GM12878 (cell line): ENCODE data around the gene SIVA1. TPM values are rescaled to one million over a fixed set of nuclear protein-coding genes. Genes with fewer than 3 reads are reported as not detected.
A peak's percentile ranks its signal among the peaks of the same experiment; 100 is the strongest.

Experiments used
- ATAC-seq: fragments of 200-7000 bp; cut with Tn5 transposase; 3 replicates; pipeline ENCODE4 v1.9.1; 2020; ENCODE audit warnings: mild to moderate bottlenecking, moderate library complexity
- BruUV-seq: library from RNA; stranded (reverse); fragments of 400-500 nt; replicated peaks from 2 replicates; lab custom pipeline; 2021; lab: Mats Ljungman, UMichigan
- CTCF ChIA-PET: fragments of 300-600 bp; sonication (Branson Sonifier 250); formaldehyde crosslinking; extraction: SDS; loops from one replicate; lab custom pipeline; 2021; ENCODE audit warnings: inconsistent platforms; lab: Yijun Ruan, JAX
- POLR2A ChIA-PET: fragments of 350-600 bp; formaldehyde crosslinking; extraction: SDS; loops from one replicate; lab custom pipeline; 2021; ENCODE audit warnings: inconsistent platforms; lab: Charles Lee
- RAD21 ChIA-PET: fragments of 300-600 bp; sonication (Branson Sonifier 250); formaldehyde crosslinking; loops from one replicate; lab custom pipeline; 2023; ENCODE audit warnings: antibody characterized with exemption; ENCODE audit not compliant: unreplicated experiment; lab: Charles Lee
- SMC1A ChIA-PET: fragments of 300-600 bp; sonication (Branson Sonifier 250); formaldehyde crosslinking; loops from one replicate; lab custom pipeline; 2023; ENCODE audit not compliant: unreplicated experiment, uncharacterized antibody; lab: Charles Lee
- DNase-seq: peaks from one replicate; pipeline ENCODE4 v3.0.0-alpha.2; 2011; ENCODE audit warnings: low read depth, low spot score
- FAIRE-seq: peaks from 3 replicates; lab custom pipeline; 2011; peaks lifted over from hg19 to GRCh38; lab: Jason Lieb, UNC
- H2AFZ ChIP-seq: 2 replicates; pipeline ENCODE4 v1.6.0; 2011; ENCODE audit warnings: low read depth, low read length, control low read depth; ENCODE audit not compliant: control insufficient read depth
- H3K27ac ChIP-seq: 2 replicates; pipeline ENCODE4 v1.5.1; 2011; ENCODE audit warnings: control low read depth; ENCODE audit not compliant: control insufficient read depth, insufficient read depth
- H3K27me3 ChIP-seq, 2 experiments: replicated peaks in 1 of 2; 2 replicates each; pipeline versions ENCODE4 v1.6.0 to v1.6.1; 2011; ENCODE audit warnings: low read length in 1 of 2; ENCODE audit not compliant: control insufficient read depth in 2 of 2, insufficient read depth in 2 of 2
- H3K36me3 ChIP-seq, 2 experiments: 2 replicates each; pipeline ENCODE4 v1.5.1; 2011; ENCODE audit warnings: low read length in 1 of 2; ENCODE audit not compliant: control insufficient read depth in 2 of 2, insufficient read depth in 2 of 2
- H3K4me1 ChIP-seq: 2 replicates; pipeline ENCODE4 v1.6.1; 2011; ENCODE audit warnings: mild to moderate bottlenecking, low read length, moderate library complexity, mixed read lengths; ENCODE audit not compliant: control insufficient read depth, insufficient read depth
- H3K4me2 ChIP-seq: 2 replicates; pipeline ENCODE4 v1.6.0; 2011; ENCODE audit warnings: control low read depth; ENCODE audit not compliant: control insufficient read depth, insufficient read depth
- H3K4me3 ChIP-seq: fragments of 200-600 bp; sonication (generic); 2 replicates; pipeline ENCODE4 v1.5.1; 2016
- H3K79me2 ChIP-seq: 2 replicates; pipeline ENCODE4 v1.6.0; 2011; ENCODE audit warnings: low read length; ENCODE audit not compliant: control insufficient read depth, insufficient read depth
- H3K9ac ChIP-seq: 2 replicates; pipeline ENCODE4 v1.8.0; 2011; ENCODE audit warnings: low read length, control low read depth, mixed read lengths; ENCODE audit not compliant: control insufficient read depth, insufficient read depth
- H3K9me3 ChIP-seq: replicated peaks from 3 replicates; pipeline ENCODE4 v1.5.1; 2011; ENCODE audit warnings: mild to moderate bottlenecking, low read length; ENCODE audit not compliant: control insufficient read depth, insufficient read depth
- H4K20me1 ChIP-seq: 2 replicates; pipeline ENCODE4 v1.6.0; 2011; ENCODE audit not compliant: control insufficient read depth, insufficient read depth
- CHD4 ChIP-seq: fragments of 200-600 bp; sonication (generic); IDR thresholded peaks from 2 replicates; pipeline ENCODE4 v1.6.1; 2016; ENCODE audit warnings: mild to moderate bottlenecking
- CTCF ChIP-seq, 3 experiments: IDR thresholded peaks in 2 of 3; conservative IDR thresholded peaks in 1 of 3; 2 replicates each; pipeline ENCODE4 v1.5.1; 2011; ENCODE audit warnings: low read depth in 3 of 3, low read length in 3 of 3, mild to moderate bottlenecking in 3 of 3, control low read depth in 2 of 3, moderate library complexity in 2 of 3, inconsistent platforms in 1 of 3, mixed read lengths in 1 of 3; ENCODE audit not compliant: control insufficient read depth in 2 of 3, insufficient read depth in 1 of 3; ENCODE audit errors: extremely low read depth in 1 of 3
- EED ChIP-seq: sonication (generic); IDR thresholded peaks from 2 replicates; pipeline ENCODE4 v1.6.1; 2016; ENCODE audit warnings: antibody characterized with exemption, low read depth
- EGR1 ChIP-seq, 2 experiments: IDR thresholded peaks; 1 replicate in 1 of 2; 2 replicates in 1 of 2; pipeline ENCODE4 v1.6.1; 2011 to 2012; ENCODE audit warnings: low read depth in 2 of 2, low read length in 2 of 2, borderline replicate concordance in 1 of 2, mild to moderate bottlenecking in 1 of 2, moderate library complexity in 1 of 2
- ETV6 ChIP-seq, 2 experiments: fragments of 450-650 bp in 1 of 2; IDR thresholded peaks in 1 of 2; conservative IDR thresholded peaks in 1 of 2; 2 replicates each; pipeline ENCODE4 v1.6.1; 2014; ENCODE audit warnings: antibody characterized with exemption in 1 of 2, borderline replicate concordance in 1 of 2, low read depth in 1 of 2, mild to moderate bottlenecking in 1 of 2, moderate library complexity in 1 of 2
- KDM1A ChIP-seq: fragments of 200-600 bp; sonication (generic); IDR thresholded peaks from 2 replicates; pipeline ENCODE4 v1.6.1; 2016; ENCODE audit warnings: borderline replicate concordance
- NFXL1 ChIP-seq: fragments of 450-650 bp; IDR thresholded peaks from 2 replicates; pipeline ENCODE4 v1.6.1; 2017; ENCODE audit warnings: antibody characterized with exemption, mild to moderate bottlenecking, borderline replicate concordance
- PML ChIP-seq: IDR thresholded peaks from 2 replicates; pipeline ENCODE4 v1.6.1; 2012; ENCODE audit warnings: low read length, inconsistent platforms
- RB1 ChIP-seq: fragments of 450-650 bp; formaldehyde crosslinking; IDR thresholded peaks from 2 replicates; pipeline ENCODE4 v1.6.1; 2017; ENCODE audit warnings: mild to moderate bottlenecking, borderline replicate concordance
- YY1 ChIP-seq: IDR thresholded peaks from 2 replicates; pipeline ENCODE4 v1.6.1; 2011; ENCODE audit warnings: low read depth, mild to moderate bottlenecking, low read length
- whole genome bisulfite sequencing: methylation state at CpG from one replicate; pipeline ENCODE4 v1.1.6; 2016; ENCODE audit warnings: low lambda C conversion rate; ENCODE audit not compliant: insufficient replicate concordance, insufficient coverage; ENCODE audit errors: missing lambda C conversion rate; 5-methylcytosine and 5-hydroxymethylcytosine counted together
- in situ Hi-C: fragments of 300-500 bp; cut with MboI; formaldehyde crosslinking; loops from 9 replicates; pipeline ENCODE4 v1.14.3; 2018; ENCODE audit warnings: mixed read lengths
- intact Hi-C: fragments of 100-400 bp; cut with micrococcal nuclease; formaldehyde crosslinking; loops from one replicate; pipeline ENCODE4 v1.14.2; 2022; ENCODE audit not compliant: unreplicated experiment
- polyA plus RNA-seq, 11 experiments: library from polyadenylated mRNA; depleted of rRNA in 4 of 11; unstranded in 6 of 11; stranded (reverse) in 5 of 11; fragments of >200 nt; fragmentation: Nextera tagmentation in 4 of 11; fragmentation: Illumina TruSeq in 1 of 11; extraction: Ambion mirVana in 4 of 11; extraction: Trizol in 1 of 11; gene quantifications; 1 replicate in 1 of 11; 2 replicates in 10 of 11; pipeline versions ENCODE4 v1.2.1 to v1.2.3, GENCODE V29; 2011 to 2016; ENCODE audit warnings: inconsistent platforms in 2 of 11, missing spikeins in 2 of 11, low read depth in 1 of 11
- total RNA-seq, 4 experiments: library from RNA; depleted of rRNA in 3 of 4; stranded (reverse); fragments of >200 nt in 3 of 4; fragmentation: Illumina TruSeq in 1 of 4; extraction: Trizol in 1 of 4; gene quantifications; 2 replicates each; pipeline versions ENCODE4 v1.2.1 to v1.2.3, GENCODE V29; 2013 to 2021

The SIVA1 gene
- total and polyA plus RNA-seq, 10 of the 15 experiments (the other 5 are each of a cell fraction or from before 2014, with no cell fraction given), result 4.6 to 282 (median 106) TPM

- H3K9ac ChIP-seq, result peak overlapping the region; percentile 87; the same call in 1 of the 2 replicates
- H3K27me3 ChIP-seq, result 0 out of 4 replicates have a peak, but pooled peaks cover 0 to 2% of the 10 kb centered on the region in 2 experiments
- ATAC-seq (no peak), DNase-seq (no peak), FAIRE-seq (no peak)
- ChIA-PET POLR2A (no interaction called here), CTCF (no interaction called here), SMC1A (no interaction called here), RAD21 (no interaction called here)
- peaks cover 19% of the 10 kb centered on the region for H3K4me1 ChIP-seq
- in situ Hi-C loops (no loop called here), intact Hi-C loops (no loop called here)
- TF ChIP-seq PML, result no peak
- TF ChIP-seq CTCF (IDR thresholded peaks at IDR 0.05 in 2 of 3, conservative IDR thresholded peaks at IDR 0.05 in 1 of 3; ENCODE audit: control insufficient read depth in 2 of 3, extremely low read depth in 1 of 3, insufficient read depth in 1 of 3, low read depth in 3 of 3, low read length in 3 of 3), result peak in 2 of 3 experiments; percentile 4 to 16; a peak in 1 of 6 replicates
- H4K20me1 ChIP-seq, result peaks cover 2% of the 10 kb centered on the region; the same call in 1 of the 2 replicates
- no peak overlapping the region for H3K27ac ChIP-seq
- no peaks in the 10 kb centered on the region for H3K9me3 ChIP-seq
- H3K79me2 ChIP-seq, result peaks cover 26% of the 10 kb centered on the region
- no TSS peak for BruUV-seq
- H3K4me3 ChIP-seq, result peak overlapping the region; percentile 68
- H3K4me2 ChIP-seq, result peak overlapping the region; percentile 98
- WGBS, result 93% methylated on average over 14 of the region's 16 CpGs
- no peak overlapping the region for H2AFZ ChIP-seq
- H3K36me3 ChIP-seq, result peaks cover 0 to 5% of the 10 kb centered on the region in 2 experiments; a peak in 2 of 4 replicates
These were observed 40.2 kb downstream of the SIVA1 start for GRCh38 chr14:104792945-104793702.

- no peaks in the 10 kb centered on the region for H3K9me3 ChIP-seq
- no peak overlapping the region for H2AFZ ChIP-seq
- H3K4me1 ChIP-seq, result peaks cover 19% of the 10 kb centered on the region
- no peaks in the 10 kb centered on the region; the same call in 1 of the 2 replicates for H4K20me1 ChIP-seq
- no peak for FAIRE-seq
- no peak for ATAC-seq
- 58% methylated on average over 2 of the region's 2 CpGs for WGBS
- DNase-seq, result no peak
- H3K4me2 ChIP-seq, result peak overlapping the region; percentile 98
- in situ Hi-C loops (no loop called here), intact Hi-C loops (no loop called here)
- ChIA-PET CTCF (interaction anchor here (1.4 kb wide), 1 partner anchor 32 kb away, joined by 4 read pairs; no protein-coding TSS in a partner anchor), POLR2A (no interaction called here), SMC1A (no interaction called here), RAD21 (no interaction called here)
- peaks cover 0 to 4% of the 10 kb centered on the region in 2 experiments; a peak in 2 of 4 replicates for H3K36me3 ChIP-seq
- BruUV-seq, result no TSS peak
- H3K9ac ChIP-seq, result peak overlapping the region; percentile 87
- H3K27ac ChIP-seq, result 0 out of 2 replicates have a peak overlapping the region, but pooled peaks have one; percentile 47
- peaks cover 26% of the 10 kb centered on the region for H3K79me2 ChIP-seq
- H3K27me3 ChIP-seq, result peaks cover 0 to 3% of the 10 kb centered on the region in 2 experiments; a peak in 1 of 4 replicates
- H3K4me3 ChIP-seq, result peak overlapping the region; percentile 68
- no peak for TF ChIP-seq EGR1 (IDR thresholded peaks at IDR 0.05; ENCODE audit: borderline replicate concordance in 1 of 2, low read depth in 2 of 2, low read length in 2 of 2)
- no peak for TF ChIP-seq RB1
- TF ChIP-seq EED, result no peak
- TF ChIP-seq PML, result no peak
- TF ChIP-seq KDM1A, result no peak
- TF ChIP-seq CHD4, result no peak
- TF ChIP-seq YY1, result no peak
- TF ChIP-seq ETV6 (conservative IDR thresholded peaks at IDR 0.05 in 1 of 2, IDR thresholded peaks at IDR 0.05 in 1 of 2; ENCODE audit: borderline replicate concordance in 1 of 2, low read depth in 1 of 2), result no peak
- TF ChIP-seq NFXL1, result no peak
These were observed 40.7 kb downstream of the SIVA1 start for GRCh38 chr14:104793703-104793959.
